Spleen (tissue), 11 donors: Measurements from ENCODE around the gene TNPO1. TPM values are rescaled to one million over a fixed set of nuclear protein-coding genes. Genes with fewer than 3 reads are reported as not detected.

ENCODE experiments used
- DNase-seq: peaks from one replicate; pipeline ENCODE4 v3.0.0-alpha.2; 2020
- H3K27ac ChIP-seq, 8 donors: fragments of 200-600 bp; sonication (generic) in 7 of 8; 1 replicate in 4 of 8; 2 replicates in 4 of 8; pipeline versions ENCODE4 v1.5.0 to v1.8.0; 2016 to 2021; ENCODE audit warnings: inconsistent platforms in 4 of 8, mild to moderate bottlenecking in 4 of 8, moderate library complexity in 1 of 8
- H3K27me3 ChIP-seq, 7 donors: fragments of 200-600 bp; sonication (generic) in 6 of 7; replicated peaks in 1 of 7; 1 replicate in 4 of 7; 2 replicates in 3 of 7; pipeline versions ENCODE4 v1.5.0 to v1.8.0; 2016 to 2021; ENCODE audit warnings: inconsistent platforms in 3 of 7, mild to moderate bottlenecking in 1 of 7
- H3K36me3 ChIP-seq, 6 donors: fragments of 200-600 bp; sonication (generic) in 5 of 6; 1 replicate in 4 of 6; 2 replicates in 2 of 6; pipeline versions ENCODE4 v1.5.0 to v1.8.0; 2016 to 2021; ENCODE audit warnings: inconsistent platforms in 2 of 6
- H3K4me1 ChIP-seq, 6 donors: fragments of 200-600 bp; sonication (generic) in 5 of 6; 1 replicate in 3 of 6; 2 replicates in 3 of 6; pipeline versions ENCODE4 v1.5.0 to v1.8.0; 2016 to 2021; ENCODE audit warnings: inconsistent platforms in 3 of 6
- H3K4me3 ChIP-seq, 8 donors: fragments of 200-600 bp; sonication (generic) in 7 of 8; 1 replicate in 4 of 8; 2 replicates in 4 of 8; pipeline versions ENCODE4 v1.5.0 to v1.8.0; 2016 to 2021; ENCODE audit warnings: inconsistent platforms in 4 of 8, mild to moderate bottlenecking in 4 of 8, moderate library complexity in 2 of 8
- H3K9me3 ChIP-seq, 8 donors: fragments of 200-600 bp; sonication (generic) in 7 of 8; 1 replicate in 4 of 8; 2 replicates in 4 of 8; pipeline versions ENCODE4 v1.5.0 to v1.8.0; 2016 to 2021; ENCODE audit warnings: inconsistent platforms in 4 of 8
- POLR2A ChIP-seq, 3 donors: fragments of 450-650 bp; IDR thresholded peaks; one replicate each; pipeline ENCODE4 v1.5.1; 2017; ENCODE audit warnings: antibody characterized with exemption in 3 of 3, mild to moderate bottlenecking in 1 of 3
- POLR2AphosphoS5 ChIP-seq, 3 donors: sonication (generic); formaldehyde crosslinking; IDR thresholded peaks; one replicate each; pipeline ENCODE4 v1.5.1; 2017; ENCODE audit warnings: antibody characterized with exemption in 3 of 3
- WGBS, 5 donors: extraction: QIAGEN DNeasy Blood & Tissue Kit in 3 of 5; methylation state at CpG; one replicate each; pipeline versions ENCODE4 v1.1.5 to v1.1.7; 2013 to 2018; 5-methylcytosine and 5-hydroxymethylcytosine counted together
- intact Hi-C: fragments of 100-400 bp; cut with DNase I; formaldehyde crosslinking; loops from one replicate; pipeline ENCODE4 v1.15.0; 2023; ENCODE audit warnings: low total_unique reads
- polyA plus RNA-seq, 3 donors: library from polyadenylated mRNA; stranded (reverse); fragments of 200-250 nt; gene quantifications; one replicate each; pipeline ENCODE4 v1.2.1, GENCODE V29; 2013
- total RNA-seq, 7 donors: library from RNA; depleted of rRNA in 3 of 7; stranded (reverse); fragments of >200 nt in 3 of 7; fragmentation: NEBNext Ultra II Directional in 4 of 7; extraction: Animal tissue kit (Norgen Biotek cat#: 25700) in 4 of 7; gene quantifications; one replicate each; pipeline versions ENCODE4 v1.1.0 to v1.2.1, GENCODE V29; 2016 to 2021
- TF ChIP-seq, protein P1 (sequence below), 11 experiments: fragments of 200-600 bp in 7 of 11; fragments of 450-650 bp in 4 of 11; sonication (generic) in 4 of 11; IDR thresholded peaks in 8 of 11; conservative IDR thresholded peaks in 3 of 11; 1 replicate in 7 of 11; 2 replicates in 4 of 11; pipeline versions ENCODE4 v1.4.0 to v1.8.0; 2016 to 2021; ENCODE audit warnings: antibody characterized with exemption in 11 of 11, inconsistent platforms in 4 of 11, mild to moderate bottlenecking in 1 of 11
- donor health status: healthy with polysubstance abuse.
- donor health status: DM: no; HTN: no; CAD: no; lungs with moderate emphysema.
- donor health status: DM: no; HTN: no; CAD: no.
- donor health status: Bipolar disorder and iron deficiency.
- donor health status: healthy.
- donor health status: DM: no; HTN: no; CAD: no.
- donor health status: DM: yes; HTN: yes; CAD: no.

Gene TNPO1
- total and polyA plus RNA-seq, 10 donors, result 5.7 to 192 (median 85.7) TPM

DNA sequence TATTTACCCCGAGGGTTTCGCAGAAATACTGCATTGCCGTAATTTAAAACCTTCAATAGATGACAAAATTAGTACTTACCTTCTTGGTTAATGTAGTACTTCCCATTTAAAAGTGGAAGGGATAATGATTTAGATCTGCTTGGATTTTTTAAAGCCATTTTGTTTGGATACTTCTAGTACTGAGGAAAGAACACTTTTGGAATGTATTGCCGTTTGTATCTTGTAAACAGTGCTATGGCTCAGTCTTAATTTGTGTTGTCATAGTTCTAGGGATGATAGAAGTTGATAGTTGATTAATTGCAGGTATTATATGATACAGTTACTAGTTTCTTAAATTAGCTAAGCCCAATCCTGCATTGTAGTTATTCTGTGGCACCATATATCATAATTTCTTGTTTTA lies 33.1 kb downstream of the TNPO1 start:
- no peaks in the 10 kb centered on the region for H3K27me3 ChIP-seq
- TF ChIP-seq POLR2A (IDR thresholded peaks at IDR 0.05), result no peak
- TF ChIP-seq, protein P1, sequence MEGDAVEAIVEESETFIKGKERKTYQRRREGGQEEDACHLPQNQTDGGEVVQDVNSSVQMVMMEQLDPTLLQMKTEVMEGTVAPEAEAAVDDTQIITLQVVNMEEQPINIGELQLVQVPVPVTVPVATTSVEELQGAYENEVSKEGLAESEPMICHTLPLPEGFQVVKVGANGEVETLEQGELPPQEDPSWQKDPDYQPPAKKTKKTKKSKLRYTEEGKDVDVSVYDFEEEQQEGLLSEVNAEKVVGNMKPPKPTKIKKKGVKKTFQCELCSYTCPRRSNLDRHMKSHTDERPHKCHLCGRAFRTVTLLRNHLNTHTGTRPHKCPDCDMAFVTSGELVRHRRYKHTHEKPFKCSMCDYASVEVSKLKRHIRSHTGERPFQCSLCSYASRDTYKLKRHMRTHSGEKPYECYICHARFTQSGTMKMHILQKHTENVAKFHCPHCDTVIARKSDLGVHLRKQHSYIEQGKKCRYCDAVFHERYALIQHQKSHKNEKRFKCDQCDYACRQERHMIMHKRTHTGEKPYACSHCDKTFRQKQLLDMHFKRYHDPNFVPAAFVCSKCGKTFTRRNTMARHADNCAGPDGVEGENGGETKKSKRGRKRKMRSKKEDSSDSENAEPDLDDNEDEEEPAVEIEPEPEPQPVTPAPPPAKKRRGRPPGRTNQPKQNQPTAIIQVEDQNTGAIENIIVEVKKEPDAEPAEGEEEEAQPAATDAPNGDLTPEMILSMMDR (IDR thresholded peaks at IDR 0.05 in 8 of 11, conservative IDR thresholded peaks at IDR 0.05 in 3 of 11), result no peak
- TF ChIP-seq POLR2AphosphoS5 (IDR thresholded peaks at IDR 0.05), result no peak
- intact Hi-C loops, result no loop called here
- peaks cover 33 to 93% (median 71%) of the 10 kb centered on the region in 6 donors for H3K4me1 ChIP-seq
- peak overlapping the region in 5 of 8 donors; percentile 92 to 97 (median 95) for H3K27ac ChIP-seq
- H3K9me3 ChIP-seq, result no peaks in the 10 kb centered on the region
- no peak for DNase-seq
- peaks cover 0 to 32% (median 7%) of the 10 kb centered on the region in 6 donors for H3K36me3 ChIP-seq
- 22 to 35% (median 22%) methylated on average over 4 of the region's 4 CpGs for WGBS, 5 donors
- peak overlapping the region; percentile 79 to 97 (median 94) for H3K4me3 ChIP-seq

DNA sequence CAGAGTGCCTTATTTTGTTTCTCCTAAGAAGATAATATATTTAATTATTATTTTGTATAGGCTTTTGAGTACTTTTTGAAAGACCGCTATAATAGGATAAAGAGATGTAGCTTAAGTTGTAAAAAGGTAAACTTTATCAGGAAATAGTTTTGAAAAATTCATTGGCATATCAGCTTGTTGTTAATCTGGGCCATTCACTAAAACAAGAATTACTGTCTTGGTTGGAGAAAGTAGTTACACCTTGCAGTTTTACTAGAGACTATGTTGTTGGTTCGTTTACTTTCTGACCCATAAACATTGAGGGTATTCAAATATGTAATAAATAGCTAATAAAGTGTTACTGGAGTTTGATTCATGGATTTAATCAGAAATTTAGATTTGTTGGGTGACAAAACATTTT lies 33.7 kb downstream of the TNPO1 start:
- peak overlapping the region in 6 of 8 donors; percentile 81 to 97 (median 94) for H3K4me3 ChIP-seq
- 62 to 79% (median 76%) methylated on average over 2 of the region's 2 CpGs for WGBS, 5 donors
- DNase-seq, result no peak
- H3K27me3 ChIP-seq, result no peaks in the 10 kb centered on the region
- intact Hi-C loops, result no loop called here
- H3K9me3 ChIP-seq, result no peaks in the 10 kb centered on the region
- TF ChIP-seq POLR2A (IDR thresholded peaks at IDR 0.05) (no peak), POLR2AphosphoS5 (IDR thresholded peaks at IDR 0.05) (no peak)
- TF ChIP-seq, protein P1 (IDR thresholded peaks at IDR 0.05 in 8 of 11, conservative IDR thresholded peaks at IDR 0.05 in 3 of 11), result no peak
- peaks cover 33 to 93% (median 71%) of the 10 kb centered on the region in 6 donors for H3K4me1 ChIP-seq
- peak overlapping the region in 2 of 8 donors; percentile 95 to 97 for H3K27ac ChIP-seq
- peaks cover 0 to 35% (median 7%) of the 10 kb centered on the region in 6 donors for H3K36me3 ChIP-seq

DNA sequence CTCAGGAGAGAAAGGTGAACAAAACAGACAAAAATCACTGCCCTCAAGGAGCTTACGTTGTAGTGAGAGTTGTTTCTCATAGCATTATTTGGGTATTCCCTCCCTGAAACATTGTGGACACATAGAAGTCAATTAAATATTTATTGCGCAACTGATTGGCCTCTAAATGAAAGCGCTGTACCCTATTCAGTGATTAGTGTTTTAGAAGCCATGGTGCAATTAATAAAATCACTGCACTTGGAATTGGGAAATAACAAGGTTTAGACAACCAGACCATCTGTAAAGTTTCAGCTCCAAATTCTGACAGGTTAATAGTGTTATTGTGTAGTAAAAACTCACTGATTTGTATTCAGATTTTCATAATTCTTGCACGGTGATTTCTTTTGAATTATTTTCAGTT lies 35.9 kb downstream of the TNPO1 start:
- TF ChIP-seq POLR2A (IDR thresholded peaks at IDR 0.05) (no peak), POLR2AphosphoS5 (IDR thresholded peaks at IDR 0.05) (no peak)
- TF ChIP-seq, protein P1 (IDR thresholded peaks at IDR 0.05 in 8 of 11, conservative IDR thresholded peaks at IDR 0.05 in 3 of 11), result no peak
- Histone ChIP-seq H3K27ac (no peak overlapping the region), H3K36me3 (peaks cover 0 to 58% (median 23%) of the 10 kb centered on the region in 6 donors), H3K4me3 (no peak overlapping the region), H3K9me3 (no peaks in the 10 kb centered on the region), H3K27me3 (no peaks in the 10 kb centered on the region), H3K4me1 (peaks cover 32 to 93% (median 68%) of the 10 kb centered on the region in 6 donors)
- intact Hi-C loops, result no loop called here
- DNase-seq, result no peak
- 89 to 94% (median 92%) methylated on average over 4 of the region's 4 CpGs for WGBS, 5 donors

GRCh38 chr5:72854419-72854818 lies 38.0 kb downstream of the TNPO1 start:
- DNase-seq, result no peak
- TF ChIP-seq, protein P1 (IDR thresholded peaks at IDR 0.05 in 8 of 11, conservative IDR thresholded peaks at IDR 0.05 in 3 of 11), result no peak
- TF ChIP-seq POLR2A (IDR thresholded peaks at IDR 0.05) (no peak), POLR2AphosphoS5 (IDR thresholded peaks at IDR 0.05) (no peak)
- intact Hi-C loops, result no loop called here
- H3K9me3 ChIP-seq, result no peaks in the 10 kb centered on the region
- 92 to 96% (median 95%) methylated on average over 3 of the region's 3 CpGs for WGBS, 5 donors
- H3K4me3 ChIP-seq, result no peak overlapping the region
- no peak overlapping the region for H3K27ac ChIP-seq
- H3K27me3 ChIP-seq, result no peaks in the 10 kb centered on the region
- H3K4me1 ChIP-seq, result peaks cover 26 to 98% (median 67%) of the 10 kb centered on the region in 6 donors
- peaks cover 0 to 76% (median 32%) of the 10 kb centered on the region in 6 donors for H3K36me3 ChIP-seq
